Activated naive CD8-positive, alpha-beta T cell treated with anti-CD3 and anti-CD28 coated beads for 36 hours (primary cell): Measurements from ENCODE around the gene SLC38A3. TPM values are rescaled to one million over a fixed set of nuclear protein-coding genes. Genes with fewer than 3 reads are reported as not detected.
"Not testable (repeated sequence)": the region's sequence is repeated elsewhere in the genome, so short reads cannot be mapped to it uniquely, and the experiment has no call there.

Experiments
- DNase-seq: peaks from one replicate; pipeline ENCODE4 v3.0.0; 2021
- H3K27ac Mint-ChIP-seq: one replicate; pipeline ENCODE4 v1.8.0; 2022; ENCODE audit warnings: mild to moderate bottlenecking, moderate library complexity, mixed read lengths
- H3K27me3 Mint-ChIP-seq: one replicate; pipeline ENCODE4 v1.8.0; 2022; ENCODE audit warnings: mild to moderate bottlenecking, mixed read lengths
- H3K36me3 Mint-ChIP-seq: one replicate; pipeline ENCODE4 v1.8.0; 2021; ENCODE audit warnings: mild to moderate bottlenecking, mixed read lengths
- H3K4me1 Mint-ChIP-seq: one replicate; pipeline ENCODE4 v1.8.0; 2021; ENCODE audit warnings: mixed read lengths
- H3K4me3 Mint-ChIP-seq: one replicate; pipeline ENCODE4 v1.8.0; 2022; ENCODE audit warnings: mild to moderate bottlenecking, moderate library complexity, mixed read lengths
- H3K9me3 Mint-ChIP-seq: one replicate; pipeline ENCODE4 v1.8.0; 2022; ENCODE audit warnings: mixed read lengths
- total RNA-seq, 2 experiments: library from RNA; stranded (reverse); gene quantifications; one replicate each; pipeline ENCODE4 v1.2.3, GENCODE V29; 2021

SLC38A3 gene
- total RNA-seq, 2 experiments from 2014 or later, result 0.18 TPM; not detected in 1

DNA sequence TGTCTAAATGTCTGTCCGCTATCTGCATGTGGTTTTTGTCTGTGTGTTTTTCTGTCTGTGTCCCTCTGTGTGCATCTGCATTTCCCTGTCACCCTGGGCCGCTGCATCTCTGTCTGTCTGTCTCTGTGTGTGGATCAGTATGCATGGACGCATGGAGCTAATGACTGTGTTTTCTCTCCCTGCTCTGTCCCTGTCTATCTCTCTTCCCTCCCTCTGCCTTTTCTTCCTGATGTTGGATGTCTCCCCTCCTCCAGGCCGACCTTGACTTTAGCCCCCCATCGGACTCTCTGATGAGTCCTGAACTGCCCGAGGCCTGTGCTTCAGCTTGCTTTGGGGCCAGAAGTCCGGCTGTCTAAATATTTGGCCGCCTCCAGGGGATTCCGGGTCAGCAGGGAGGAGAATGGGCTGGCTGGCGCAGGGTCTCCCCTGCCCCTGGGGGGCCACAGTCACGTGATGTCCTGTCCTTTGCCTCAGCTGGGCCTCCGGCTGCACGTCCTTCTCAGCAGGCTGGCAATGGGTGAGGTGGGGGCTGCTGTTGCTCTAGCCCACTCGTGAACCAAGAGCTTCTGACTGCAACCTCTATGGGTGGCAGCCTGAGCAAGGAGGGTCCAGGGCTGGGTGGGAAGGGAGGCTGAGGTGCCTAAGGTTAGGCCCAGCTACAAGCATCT is 3.7 kb downstream of the SLC38A3 start:
- no peaks in the 10 kb centered on the region for H3K36me3 Mint-ChIP-seq
- no peak overlapping the region for H3K4me3 Mint-ChIP-seq
- H3K27ac Mint-ChIP-seq, result no peak overlapping the region
- peaks cover 3% of the 10 kb centered on the region for H3K4me1 Mint-ChIP-seq
- peaks cover 32% of the 10 kb centered on the region for H3K27me3 Mint-ChIP-seq
- DNase-seq, result no peak
- no peaks in the 10 kb centered on the region for H3K9me3 Mint-ChIP-seq

DNA sequence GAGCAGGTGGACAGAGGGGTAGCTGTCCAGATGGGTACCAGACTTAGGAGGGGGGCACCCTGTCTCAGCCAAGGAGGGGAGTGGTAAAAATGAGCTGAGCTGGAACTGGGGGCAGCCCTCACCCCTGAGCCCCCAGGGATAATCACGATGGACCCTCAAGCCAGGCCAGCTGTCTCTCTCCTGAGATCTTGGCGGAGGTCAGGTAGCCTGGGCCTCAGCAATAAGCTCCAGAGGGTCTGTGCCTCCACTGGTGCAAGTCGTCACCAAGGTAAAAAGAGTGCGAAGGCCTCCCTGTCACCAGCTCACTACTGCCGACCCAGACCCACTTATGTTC is 5.1 kb downstream of the SLC38A3 start:
- Mint-ChIP-seq H3K4me3 (no peak overlapping the region), H3K36me3 (no peaks in the 10 kb centered on the region), H3K27ac (no peak overlapping the region), H3K27me3 (peaks cover 18% of the 10 kb centered on the region), H3K9me3 (no peaks in the 10 kb centered on the region), H3K4me1 (no peaks in the 10 kb centered on the region)
- DNase-seq, result no peak

DNA sequence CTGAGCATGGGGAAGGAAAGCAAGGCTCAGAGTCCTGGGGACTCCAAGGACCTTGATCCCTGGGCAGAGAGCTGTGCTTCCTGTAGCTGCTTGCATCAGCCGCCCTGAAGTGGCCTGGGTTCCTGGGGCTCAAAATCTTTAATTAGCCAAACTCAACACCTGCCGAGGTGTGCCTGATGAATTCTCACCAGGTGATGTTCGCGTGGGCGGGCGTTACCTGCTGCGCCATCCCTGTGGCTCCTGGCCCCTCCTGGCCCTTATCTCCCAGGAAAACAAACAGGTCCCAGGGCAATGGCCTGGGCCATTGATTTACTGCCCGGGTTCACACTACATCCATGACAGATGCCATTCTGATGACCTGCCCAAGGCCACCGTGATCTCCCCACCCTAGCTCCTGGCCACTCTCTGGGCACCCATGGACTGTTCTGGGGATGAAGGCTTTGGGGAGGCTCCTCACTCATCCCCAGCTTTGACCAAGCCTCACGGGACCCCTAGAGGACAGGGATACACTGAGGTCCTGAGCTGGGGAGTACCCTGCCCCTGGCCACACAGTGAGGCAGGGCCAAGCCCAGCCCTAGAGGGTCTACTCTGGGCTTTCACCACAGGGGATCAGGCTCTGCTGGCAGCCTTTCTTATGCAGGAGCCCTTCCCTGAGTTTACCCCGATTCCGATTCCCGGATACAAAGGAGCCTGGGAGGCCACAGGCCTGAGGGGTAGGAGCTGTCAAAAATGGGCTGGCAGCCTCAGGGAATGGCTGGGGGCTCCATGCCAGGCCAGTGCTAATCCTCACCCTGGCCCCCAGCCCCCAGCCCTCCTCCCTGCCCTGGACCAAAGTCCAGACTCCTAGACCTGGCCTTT is 5.7 kb downstream of the SLC38A3 start:
- no peaks in the 10 kb centered on the region for H3K4me1 Mint-ChIP-seq

DNA sequence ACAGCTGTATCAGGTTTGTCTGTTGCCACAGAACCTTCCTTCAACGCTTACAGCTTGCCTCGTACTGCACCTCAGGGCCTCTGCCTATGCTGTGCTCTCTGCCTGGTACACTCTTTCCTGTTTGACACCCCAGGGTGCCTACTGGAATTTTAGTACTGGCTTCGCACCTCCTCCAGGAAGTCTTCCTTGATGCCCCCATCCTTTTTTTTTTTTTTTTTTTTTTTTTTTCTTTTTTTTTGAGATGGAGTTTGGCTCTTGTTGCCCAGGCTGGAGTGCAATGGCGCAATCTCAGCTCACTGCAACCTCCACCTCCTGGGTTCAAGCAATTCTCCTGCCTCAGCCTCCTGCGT is 6.3 kb downstream of the SLC38A3 start:
- H3K9me3 Mint-ChIP-seq, DNase-seq, H3K4me1 Mint-ChIP-seq, H3K4me3 Mint-ChIP-seq, H3K27ac Mint-ChIP-seq, H3K27me3 Mint-ChIP-seq, H3K36me3 Mint-ChIP-seq: not testable (repeated sequence)

More for the DNA sequence above, 5.7 kb downstream of the SLC38A3 start:
- H3K27me3 Mint-ChIP-seq, result peaks cover 12% of the 10 kb centered on the region
- no peaks in the 10 kb centered on the region for H3K36me3 Mint-ChIP-seq
- DNase-seq, result no peak
- no peaks in the 10 kb centered on the region for H3K9me3 Mint-ChIP-seq
- H3K4me3 Mint-ChIP-seq, result no peak overlapping the region
- H3K27ac Mint-ChIP-seq, result no peak overlapping the region

DNA sequence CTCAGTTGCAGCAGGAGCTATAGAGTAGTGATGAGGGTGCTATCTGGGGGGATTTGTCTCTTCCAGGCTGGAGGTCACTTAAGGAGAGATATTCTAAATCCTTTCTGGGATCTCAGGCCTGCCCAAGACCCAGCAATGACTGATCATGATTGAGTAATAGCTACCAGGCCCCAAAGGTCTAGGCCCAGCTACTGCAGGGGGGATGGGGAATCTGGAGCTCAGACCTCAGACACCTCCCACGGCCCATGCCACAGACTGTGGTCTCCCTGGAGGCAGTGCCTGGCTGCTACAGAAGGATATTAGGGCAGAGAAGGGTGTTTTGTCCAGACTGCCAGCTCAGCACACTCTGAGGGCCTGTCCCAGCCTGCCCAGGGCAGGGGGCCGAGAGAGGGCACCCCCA is 6.9 kb downstream of the SLC38A3 start:
- no peak overlapping the region for H3K4me3 Mint-ChIP-seq
- DNase-seq, result peak; percentile 74
- H3K4me1 Mint-ChIP-seq, result no peaks in the 10 kb centered on the region
- H3K27ac Mint-ChIP-seq, result no peak overlapping the region
- H3K36me3 Mint-ChIP-seq, result no peaks in the 10 kb centered on the region
- no peaks in the 10 kb centered on the region for H3K9me3 Mint-ChIP-seq
- H3K27me3 Mint-ChIP-seq, result peaks cover 2% of the 10 kb centered on the region

DNA sequence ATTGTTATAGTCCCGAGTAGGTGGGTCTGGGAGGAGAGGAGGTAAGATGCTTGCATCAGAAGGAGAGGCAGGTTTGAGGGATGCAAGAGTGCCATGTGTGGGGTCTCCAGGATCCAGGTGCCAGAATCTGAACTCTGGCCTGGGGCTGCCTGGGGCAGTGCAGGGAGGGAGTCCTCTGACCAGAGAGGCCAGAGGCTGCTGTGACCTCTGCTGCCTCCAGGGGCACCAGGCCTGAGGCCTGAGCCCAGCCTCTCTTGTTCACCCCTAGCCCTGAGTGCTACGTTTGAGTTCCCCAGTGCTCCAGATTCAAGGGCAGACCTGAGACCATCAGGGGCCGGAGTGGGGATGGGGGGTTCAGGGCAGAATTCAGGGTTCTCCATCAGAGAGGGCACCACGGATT is 7.4 kb downstream of the SLC38A3 start:
- H3K27me3 Mint-ChIP-seq, result no peaks in the 10 kb centered on the region
- H3K9me3 Mint-ChIP-seq, result no peaks in the 10 kb centered on the region
- H3K4me3 Mint-ChIP-seq, result no peak overlapping the region
- no peak for DNase-seq
- H3K27ac Mint-ChIP-seq, result no peak overlapping the region
- no peaks in the 10 kb centered on the region for H3K36me3 Mint-ChIP-seq
- no peaks in the 10 kb centered on the region for H3K4me1 Mint-ChIP-seq

- DNase-seq, result no peak
- H3K36me3 Mint-ChIP-seq, result no peaks in the 10 kb centered on the region
Observed at GRCh38 chr3:50212971-50213370, 7.9 kb downstream of the SLC38A3 start.

GRCh38 chr3:50213373-50213772 is 8.3 kb downstream of the SLC38A3 start:
- H3K4me3 Mint-ChIP-seq, result no peak overlapping the region
- H3K27me3 Mint-ChIP-seq, result no peaks in the 10 kb centered on the region
- no peak for DNase-seq
- H3K4me1 Mint-ChIP-seq, result no peaks in the 10 kb centered on the region
- H3K36me3 Mint-ChIP-seq, result no peaks in the 10 kb centered on the region
- no peak overlapping the region for H3K27ac Mint-ChIP-seq
- H3K9me3 Mint-ChIP-seq, result no peaks in the 10 kb centered on the region

More at GRCh38 chr3:50212971-50213370, 7.9 kb downstream of the SLC38A3 start:
- H3K9me3 Mint-ChIP-seq, result no peaks in the 10 kb centered on the region
- no peaks in the 10 kb centered on the region for H3K4me1 Mint-ChIP-seq
- H3K27me3 Mint-ChIP-seq, result no peaks in the 10 kb centered on the region
- no peak overlapping the region for H3K27ac Mint-ChIP-seq
- no peak overlapping the region for H3K4me3 Mint-ChIP-seq

GRCh38 chr3:50214824-50215223 is 9.8 kb downstream of the SLC38A3 start:
- H3K27ac Mint-ChIP-seq, result no peak overlapping the region
- peaks cover 6% of the 10 kb centered on the region for H3K27me3 Mint-ChIP-seq
- H3K4me3 Mint-ChIP-seq, result no peak overlapping the region
- no peaks in the 10 kb centered on the region for H3K36me3 Mint-ChIP-seq
- no peaks in the 10 kb centered on the region for H3K4me1 Mint-ChIP-seq
- no peak for DNase-seq
- no peaks in the 10 kb centered on the region for H3K9me3 Mint-ChIP-seq

DNA sequence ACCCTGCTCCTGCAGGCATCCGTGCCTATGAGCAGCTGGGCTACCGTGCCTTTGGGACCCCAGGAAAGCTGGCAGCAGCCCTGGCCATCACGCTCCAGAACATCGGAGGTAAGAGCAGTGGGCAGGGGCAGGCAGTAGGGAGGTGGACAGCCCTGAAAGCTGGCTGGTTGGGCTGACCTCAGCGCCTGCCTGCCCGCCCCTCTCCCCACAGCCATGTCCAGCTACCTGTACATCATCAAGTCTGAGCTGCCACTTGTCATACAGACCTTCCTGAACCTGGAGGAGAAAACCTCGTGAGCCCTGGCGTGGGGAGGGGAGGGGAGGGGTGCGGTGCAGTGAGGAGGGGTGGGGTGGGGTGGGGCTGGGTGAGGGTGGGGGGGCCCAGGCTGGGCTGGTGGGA is 10.5 kb downstream of the SLC38A3 start:
- Mint-ChIP-seq H3K36me3 (no peaks in the 10 kb centered on the region), H3K4me1 (no peaks in the 10 kb centered on the region), H3K27ac (no peak overlapping the region), H3K4me3 (no peak overlapping the region), H3K9me3 (no peaks in the 10 kb centered on the region), H3K27me3 (peaks cover 6% of the 10 kb centered on the region)
- DNase-seq, result no peak

DNA sequence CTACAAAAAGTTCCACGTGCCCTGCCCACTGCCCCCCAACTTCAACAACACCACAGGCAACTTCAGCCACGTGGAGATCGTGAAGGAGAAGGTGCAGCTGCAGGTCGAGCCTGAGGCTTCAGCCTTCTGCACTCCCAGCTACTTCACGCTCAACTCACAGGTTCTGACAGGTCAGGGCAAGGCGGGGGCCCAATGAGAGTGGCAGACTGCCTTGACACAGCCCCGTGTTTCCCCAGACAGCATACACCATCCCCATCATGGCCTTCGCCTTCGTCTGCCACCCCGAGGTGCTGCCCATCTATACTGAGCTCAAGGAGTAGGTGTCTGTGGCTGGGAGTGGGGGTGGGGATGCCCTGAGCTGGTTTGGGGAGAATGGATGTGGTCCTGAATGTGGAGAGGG is 12.6 kb downstream of the SLC38A3 start:
- no peaks in the 10 kb centered on the region for H3K9me3 Mint-ChIP-seq
- H3K4me1 Mint-ChIP-seq, result no peaks in the 10 kb centered on the region
- no peak overlapping the region for H3K4me3 Mint-ChIP-seq
- peaks cover 6% of the 10 kb centered on the region for H3K27me3 Mint-ChIP-seq
- H3K27ac Mint-ChIP-seq, result no peak overlapping the region
- no peak for DNase-seq
- H3K36me3 Mint-ChIP-seq, result no peaks in the 10 kb centered on the region

DNA sequence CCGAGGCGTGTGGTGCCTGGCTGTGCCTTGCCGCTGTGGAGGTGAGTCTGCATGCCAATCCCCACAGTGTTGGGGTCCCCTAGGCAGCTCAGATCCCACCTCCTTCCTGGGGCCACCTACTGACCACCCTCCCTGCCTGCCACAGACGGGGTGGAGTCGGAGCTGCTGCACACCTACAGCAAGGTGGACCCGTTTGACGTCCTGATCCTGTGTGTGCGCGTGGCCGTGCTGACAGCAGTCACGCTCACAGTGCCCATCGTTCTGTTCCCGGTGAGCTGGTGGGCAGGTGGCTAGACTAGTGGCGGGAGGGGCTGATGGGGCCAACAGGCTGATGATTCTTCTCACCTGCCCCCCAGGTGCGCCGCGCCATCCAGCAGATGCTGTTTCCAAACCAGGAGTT is 13.4 kb downstream of the SLC38A3 start:
- no peak overlapping the region for H3K4me3 Mint-ChIP-seq
- no peaks in the 10 kb centered on the region for H3K36me3 Mint-ChIP-seq
- no peaks in the 10 kb centered on the region for H3K4me1 Mint-ChIP-seq
- H3K27ac Mint-ChIP-seq, result no peak overlapping the region
- no peaks in the 10 kb centered on the region for H3K9me3 Mint-ChIP-seq
- DNase-seq, result no peak
- peaks cover 6% of the 10 kb centered on the region for H3K27me3 Mint-ChIP-seq

DNA sequence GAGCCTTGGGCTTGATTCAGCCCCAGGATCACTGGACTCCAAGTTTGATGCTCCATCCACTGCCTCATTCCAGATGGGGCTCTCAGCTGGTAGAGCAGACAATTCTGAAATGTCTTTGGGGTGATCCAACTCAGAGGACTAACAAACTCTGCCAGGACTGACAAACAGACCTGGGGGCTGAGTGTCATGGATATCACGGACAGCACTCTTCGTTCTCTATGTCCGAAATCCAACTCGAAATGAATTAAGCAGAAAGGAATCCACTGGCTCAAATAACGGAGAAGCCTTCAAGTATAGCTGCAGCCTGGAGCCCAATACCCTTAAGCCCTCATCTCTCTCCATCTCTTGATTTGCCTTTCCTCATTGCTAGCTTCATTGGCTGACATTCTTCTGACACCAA is 14.2 kb downstream of the SLC38A3 start:
- H3K4me3 Mint-ChIP-seq, result no peak overlapping the region
- no peak for DNase-seq
- no peaks in the 10 kb centered on the region for H3K36me3 Mint-ChIP-seq
- H3K9me3 Mint-ChIP-seq, result no peaks in the 10 kb centered on the region
- no peaks in the 10 kb centered on the region for H3K4me1 Mint-ChIP-seq
- H3K27ac Mint-ChIP-seq, result no peak overlapping the region
- H3K27me3 Mint-ChIP-seq, result peaks cover 6% of the 10 kb centered on the region

DNA sequence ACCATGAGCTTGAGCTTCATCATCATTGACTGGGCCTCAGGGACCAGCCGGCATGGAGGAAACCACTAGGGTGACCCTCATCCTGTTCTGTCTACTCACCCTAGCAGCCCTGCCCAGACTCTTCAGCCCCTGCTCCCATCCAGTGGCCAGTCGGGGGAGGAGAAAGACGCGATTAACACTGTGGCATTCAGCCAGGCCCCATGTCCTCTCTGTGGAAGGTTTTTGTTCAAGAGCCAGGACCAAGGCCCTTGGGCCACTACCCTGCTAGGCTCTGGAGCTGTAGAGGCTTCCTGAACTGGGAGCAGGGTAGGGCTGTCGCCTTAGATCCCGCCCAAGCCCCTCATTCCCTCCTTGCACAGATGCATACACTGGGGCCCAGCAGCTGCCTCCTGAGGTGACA is 15.0 kb downstream of the SLC38A3 start:
- Mint-ChIP-seq H3K27ac (no peak overlapping the region), H3K4me1 (no peaks in the 10 kb centered on the region), H3K27me3 (peaks cover 13% of the 10 kb centered on the region), H3K4me3 (no peak overlapping the region), H3K9me3 (no peaks in the 10 kb centered on the region), H3K36me3 (no peaks in the 10 kb centered on the region)
- DNase-seq, result no peak

DNA sequence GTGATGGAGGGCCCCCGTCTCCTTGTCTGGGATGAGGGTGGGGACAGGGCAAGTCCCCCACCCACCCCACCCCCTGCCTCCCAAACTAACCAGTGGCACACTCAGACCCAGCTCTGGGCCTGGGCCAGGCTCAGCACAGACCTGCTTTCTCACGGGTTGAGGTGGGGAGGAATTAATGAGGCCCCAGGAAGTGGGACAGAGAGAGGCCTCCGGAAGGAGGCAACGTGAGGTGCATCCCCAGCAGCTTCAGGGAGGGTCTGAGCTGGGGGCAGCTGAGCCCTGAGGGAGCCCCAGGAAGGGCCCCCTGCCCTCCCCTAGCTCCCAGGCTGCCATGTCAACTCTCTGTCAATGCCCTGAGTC is 16.0 kb downstream of the SLC38A3 start:
- H3K4me3 Mint-ChIP-seq, result no peak overlapping the region
- no peaks in the 10 kb centered on the region for H3K9me3 Mint-ChIP-seq
- H3K27me3 Mint-ChIP-seq, result peaks cover 15% of the 10 kb centered on the region
- no peaks in the 10 kb centered on the region for H3K36me3 Mint-ChIP-seq
- peaks cover 4% of the 10 kb centered on the region for H3K4me1 Mint-ChIP-seq
- no peak overlapping the region for H3K27ac Mint-ChIP-seq
- no peak for DNase-seq
